HG02763 (cell line): ENCODE results near the gene SPATA17.
"Not testable (repeated sequence)": the region's sequence is repeated elsewhere in the genome, so short reads cannot be mapped to it uniquely, and the experiment has no call there.

Experiments used
- ATAC-seq: cut with Tn5 transposase; IDR thresholded peaks from one replicate; pipeline ENCODE4 v1.9.1; 2021; ENCODE audit warnings: mild to moderate bottlenecking, moderate library complexity; ENCODE audit not compliant: unreplicated experiment

SPATA17 gene

GRCh38 chr1:217630711-217631591, at the start of gene SPATA17, which contains the start of gene GPATCH2:
Gene SPATA17, plus strand, starts transcription at chr1:217631344. Its CDS starts 35 bp downstream, at chr1:217631379.
Gene GPATCH2, minus strand, starts transcription at chr1:217631090. Its CDS starts 119 bp downstream, at chr1:217630971.
- peak; percentile 99 for ATAC-seq

GRCh38 chr1:217584286-217584811, 46.8 kb upstream of the SPATA17 start:
- ATAC-seq = not testable (repeated sequence)

- no peak for ATAC-seq
Observed at GRCh38 chr1:217585577-217585976, 45.6 kb upstream of the SPATA17 start.

- no peak for ATAC-seq
Observed at GRCh38 chr1:217586586-217586985, 44.6 kb upstream of the SPATA17 start.

- no peak for ATAC-seq
Observed at GRCh38 chr1:217590598-217590997, 40.5 kb upstream of the SPATA17 start.

- ATAC-seq = no peak
Observed at GRCh38 chr1:217599154-217599553, 32.0 kb upstream of the SPATA17 start.

- ATAC-seq = no peak
Observed at GRCh38 chr1:217602380-217602779, 28.8 kb upstream of the SPATA17 start.

GRCh38 chr1:217605390-217605789, 25.8 kb upstream of the SPATA17 start:
- ATAC-seq = no peak

GRCh38 chr1:217614200-217614712, 16.9 kb upstream of the SPATA17 start:
- ATAC-seq = no peak

GRCh38 chr1:217617126-217617525, 14.0 kb upstream of the SPATA17 start:
- ATAC-seq = no peak

- peak; percentile 100 for ATAC-seq
Observed at GRCh38 chr1:217620814-217621213, 10.3 kb upstream of the SPATA17 start.

- ATAC-seq = peak; percentile 29
Observed at GRCh38 chr1:217622042-217622441, 9.1 kb upstream of the SPATA17 start.

- no peak for ATAC-seq
Observed at GRCh38 chr1:217626321-217626720, 4.8 kb upstream of the SPATA17 start.

GRCh38 chr1:217627431-217627830, 3.7 kb upstream of the SPATA17 start:
- no peak for ATAC-seq

GRCh38 chr1:217642455-217642854, 11.3 kb downstream of the SPATA17 start:
- ATAC-seq = no peak

GRCh38 chr1:217647791-217648190, 16.6 kb downstream of the SPATA17 start:
- ATAC-seq = no peak

GRCh38 chr1:217650674-217651073, 19.5 kb downstream of the SPATA17 start:
- ATAC-seq = no peak

- ATAC-seq = no peak
Observed at GRCh38 chr1:217660353-217661062, 29.4 kb downstream of the SPATA17 start.

- no peak for ATAC-seq
Observed at GRCh38 chr1:217661407-217661806, 30.3 kb downstream of the SPATA17 start.

- no peak for ATAC-seq
Observed at GRCh38 chr1:217668351-217668940, 37.3 kb downstream of the SPATA17 start.

GRCh38 chr1:217673387-217673786, 42.2 kb downstream of the SPATA17 start:
- no peak for ATAC-seq
